ENCODE measurements around the gene BACH2.
A peak's percentile ranks its signal among the peaks of the same experiment; 100 is the strongest.
"Not testable (repeated sequence)": the region's sequence is repeated elsewhere in the genome, so short reads cannot be mapped to it uniquely, and the experiment has no call there.

Gene BACH2

DNA sequence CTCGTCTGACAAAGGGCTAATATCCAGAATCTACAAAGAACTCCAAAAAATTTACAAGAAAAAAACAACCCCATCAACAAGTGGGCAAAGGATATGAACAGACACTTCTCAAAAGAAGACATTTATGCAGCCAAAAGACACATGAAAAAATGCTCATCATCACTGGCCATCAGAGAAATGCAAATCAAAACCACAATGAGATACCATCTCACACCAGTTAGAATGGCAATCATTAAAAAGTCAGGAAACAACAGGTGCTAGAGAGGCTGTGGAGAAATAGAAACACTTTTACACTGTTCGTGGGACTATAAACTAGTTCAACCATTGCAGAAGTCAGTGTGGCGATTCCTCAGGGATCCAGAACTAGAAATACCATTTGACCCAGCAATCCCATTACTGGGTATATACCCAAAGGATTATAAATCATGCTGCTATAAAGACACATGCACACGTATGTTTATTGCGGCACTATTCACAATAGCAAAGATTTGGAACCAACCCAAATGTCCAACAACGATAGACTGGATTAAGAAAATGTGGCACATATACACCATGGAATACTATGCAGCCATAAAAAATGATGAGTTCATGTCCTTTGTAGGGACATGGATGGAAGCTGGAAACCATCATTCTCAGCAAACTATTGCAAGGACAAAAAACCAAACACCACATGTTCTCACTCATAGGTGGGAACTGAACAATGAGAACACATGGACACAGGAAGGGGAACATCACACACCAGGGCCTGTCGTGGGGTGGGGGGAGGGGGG is 130.3 kb downstream of the BACH2 start:
- not testable (repeated sequence) for H3K27me3 Mint-ChIP-seq, H3K27ac Mint-ChIP-seq, ATAC-seq, H3K9me3 Mint-ChIP-seq, H3K4me3 Mint-ChIP-seq, H3K36me3 Mint-ChIP-seq
- H3K4me1 Mint-ChIP-seq = peaks cover 30% of the 10 kb centered on the region

DNA sequence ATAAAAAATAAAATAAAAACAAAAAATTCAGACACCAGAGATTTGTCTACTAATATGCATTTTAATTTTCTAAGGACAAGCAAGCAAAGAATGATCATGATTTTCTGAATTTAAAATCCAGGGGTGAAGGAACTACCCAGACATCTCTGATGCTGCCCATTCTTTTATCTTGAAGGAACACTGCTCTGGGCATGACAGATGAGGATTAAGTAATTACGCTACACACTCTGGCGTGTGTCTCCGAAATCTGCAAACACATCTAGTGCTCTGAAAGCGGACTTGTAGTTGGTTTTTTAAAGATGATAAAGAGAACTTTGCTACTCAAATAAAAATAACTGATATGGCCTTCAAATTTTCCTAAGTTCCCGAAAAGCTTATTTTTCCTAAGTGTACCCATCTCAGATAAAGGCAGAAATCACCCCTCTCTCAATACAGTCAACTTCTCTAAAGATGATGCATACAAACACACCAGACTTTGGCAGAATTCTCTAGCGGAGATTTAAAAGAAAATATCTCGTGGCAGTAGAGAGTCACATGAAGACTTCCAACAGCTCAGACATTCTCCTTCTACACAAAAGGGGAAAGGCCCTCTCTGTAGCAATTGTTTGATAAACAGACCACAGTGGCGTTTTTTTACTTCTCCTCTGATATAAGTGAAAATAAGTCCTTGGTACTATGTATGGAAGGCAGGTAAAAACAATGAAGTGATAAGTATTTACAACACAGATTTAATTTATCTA is 133.8 kb downstream of the BACH2 start:
- H3K4me1 Mint-ChIP-seq = peaks cover 47% of the 10 kb centered on the region

GRCh38 chr6:90160013-90160412 is 136.6 kb downstream of the BACH2 start:
- Mint-ChIP-seq H3K27me3 (no peaks in the 10 kb centered on the region), H3K27ac (peak overlapping the region; percentile 33)
- peak; percentile 55 for ATAC-seq

More for the DNA sequence above, 133.8 kb downstream of the BACH2 start:
- no peaks in the 10 kb centered on the region for H3K36me3 Mint-ChIP-seq
- H3K9me3 Mint-ChIP-seq = no peaks in the 10 kb centered on the region
- ATAC-seq = no peak
- no peak overlapping the region for H3K27ac Mint-ChIP-seq
- no peak overlapping the region for H3K4me3 Mint-ChIP-seq
- H3K27me3 Mint-ChIP-seq = no peaks in the 10 kb centered on the region

GRCh38 chr6:90159452-90159851 is 137.2 kb downstream of the BACH2 start:
- H3K36me3 Mint-ChIP-seq = no peaks in the 10 kb centered on the region
- H3K4me1 Mint-ChIP-seq = peaks cover 66% of the 10 kb centered on the region
- H3K9me3 Mint-ChIP-seq = no peaks in the 10 kb centered on the region
- peak overlapping the region; percentile 33 for H3K27ac Mint-ChIP-seq
- no peak for ATAC-seq
- no peaks in the 10 kb centered on the region for H3K27me3 Mint-ChIP-seq
- no peak overlapping the region for H3K4me3 Mint-ChIP-seq

More at GRCh38 chr6:90160013-90160412, 136.6 kb downstream of the BACH2 start:
- H3K36me3 Mint-ChIP-seq = no peaks in the 10 kb centered on the region
- peaks cover 64% of the 10 kb centered on the region for H3K4me1 Mint-ChIP-seq
- H3K9me3 Mint-ChIP-seq = no peaks in the 10 kb centered on the region
- H3K4me3 Mint-ChIP-seq = no peak overlapping the region

- Mint-ChIP-seq H3K4me3 (peak overlapping the region; percentile 20), H3K9me3 (no peaks in the 10 kb centered on the region), H3K36me3 (no peaks in the 10 kb centered on the region), H3K27me3 (no peaks in the 10 kb centered on the region), H3K4me1 (peaks cover 68% of the 10 kb centered on the region), H3K27ac (peak overlapping the region; percentile 33)
- ATAC-seq = no peak
These were observed 137.7 kb downstream of the BACH2 start for GRCh38 chr6:90158936-90159335.

- Mint-ChIP-seq H3K36me3 (no peaks in the 10 kb centered on the region), H3K27ac (peak overlapping the region; percentile 33), H3K4me3 (no peak overlapping the region), H3K9me3 (no peaks in the 10 kb centered on the region), H3K4me1 (peaks cover 61% of the 10 kb centered on the region), H3K27me3 (no peaks in the 10 kb centered on the region)
- ATAC-seq = no peak
These were observed 139.2 kb downstream of the BACH2 start for GRCh38 chr6:90157441-90157840.

GRCh38 chr6:90156861-90157260 is 139.8 kb downstream of the BACH2 start:
- no peaks in the 10 kb centered on the region for H3K36me3 Mint-ChIP-seq
- ATAC-seq = peak; percentile 51
- no peaks in the 10 kb centered on the region for H3K9me3 Mint-ChIP-seq
- H3K27me3 Mint-ChIP-seq = no peaks in the 10 kb centered on the region
- peak overlapping the region; percentile 33 for H3K27ac Mint-ChIP-seq
- no peak overlapping the region for H3K4me3 Mint-ChIP-seq
- peaks cover 61% of the 10 kb centered on the region for H3K4me1 Mint-ChIP-seq

- Mint-ChIP-seq H3K4me3 (no peak overlapping the region), H3K27ac (peak overlapping the region; percentile 71), H3K9me3 (peaks cover 3% of the 10 kb centered on the region), H3K36me3 (peaks cover 8% of the 10 kb centered on the region), H3K4me1 (peaks cover 60% of the 10 kb centered on the region), H3K27me3 (no peaks in the 10 kb centered on the region)
- ATAC-seq = no peak
These were observed 141.7 kb downstream of the BACH2 start for GRCh38 chr6:90154755-90155470.

- Mint-ChIP-seq H3K36me3 (peaks cover 8% of the 10 kb centered on the region), H3K4me3 (no peak overlapping the region), H3K9me3 (peaks cover 3% of the 10 kb centered on the region), H3K27me3 (no peaks in the 10 kb centered on the region), H3K27ac (no peak overlapping the region), H3K4me1 (peaks cover 58% of the 10 kb centered on the region)
- ATAC-seq = no peak
These were observed 144.8 kb downstream of the BACH2 start for GRCh38 chr6:90151576-90152422.

- no peaks in the 10 kb centered on the region for H3K27me3 Mint-ChIP-seq
- H3K36me3 Mint-ChIP-seq = peaks cover 8% of the 10 kb centered on the region
- ATAC-seq = no peak
- no peak overlapping the region for H3K4me3 Mint-ChIP-seq
- H3K4me1 Mint-ChIP-seq = peaks cover 64% of the 10 kb centered on the region
- peaks cover 3% of the 10 kb centered on the region for H3K9me3 Mint-ChIP-seq
- peak overlapping the region; percentile 30 for H3K27ac Mint-ChIP-seq
These were observed 147.4 kb downstream of the BACH2 start for GRCh38 chr6:90149280-90149679.

- Mint-ChIP-seq H3K9me3 (peaks cover 3% of the 10 kb centered on the region), H3K36me3 (peaks cover 8% of the 10 kb centered on the region), H3K27me3 (no peaks in the 10 kb centered on the region), H3K4me3 (no peak overlapping the region), H3K4me1 (peaks cover 62% of the 10 kb centered on the region), H3K27ac (no peak overlapping the region)
- no peak for ATAC-seq
These were observed 147.8 kb downstream of the BACH2 start for GRCh38 chr6:90148867-90149266.

GRCh38 chr6:90146921-90147649 is 149.6 kb downstream of the BACH2 start:
- H3K9me3 Mint-ChIP-seq = peaks cover 3% of the 10 kb centered on the region
- no peaks in the 10 kb centered on the region for H3K27me3 Mint-ChIP-seq
- H3K4me1 Mint-ChIP-seq = peaks cover 68% of the 10 kb centered on the region
- H3K4me3 Mint-ChIP-seq = peak overlapping the region; percentile 72
- H3K27ac Mint-ChIP-seq = peak overlapping the region; percentile 61
- no peak for ATAC-seq
- H3K36me3 Mint-ChIP-seq = peaks cover 8% of the 10 kb centered on the region

GRCh38 chr6:90146024-90146423 is 150.6 kb downstream of the BACH2 start:
- peaks cover 68% of the 10 kb centered on the region for H3K4me1 Mint-ChIP-seq
- H3K27me3 Mint-ChIP-seq = no peaks in the 10 kb centered on the region
- peaks cover 8% of the 10 kb centered on the region for H3K36me3 Mint-ChIP-seq
- H3K27ac Mint-ChIP-seq = peak overlapping the region; percentile 61
- H3K4me3 Mint-ChIP-seq = no peak overlapping the region
- peaks cover 3% of the 10 kb centered on the region for H3K9me3 Mint-ChIP-seq
- ATAC-seq = no peak

DNA sequence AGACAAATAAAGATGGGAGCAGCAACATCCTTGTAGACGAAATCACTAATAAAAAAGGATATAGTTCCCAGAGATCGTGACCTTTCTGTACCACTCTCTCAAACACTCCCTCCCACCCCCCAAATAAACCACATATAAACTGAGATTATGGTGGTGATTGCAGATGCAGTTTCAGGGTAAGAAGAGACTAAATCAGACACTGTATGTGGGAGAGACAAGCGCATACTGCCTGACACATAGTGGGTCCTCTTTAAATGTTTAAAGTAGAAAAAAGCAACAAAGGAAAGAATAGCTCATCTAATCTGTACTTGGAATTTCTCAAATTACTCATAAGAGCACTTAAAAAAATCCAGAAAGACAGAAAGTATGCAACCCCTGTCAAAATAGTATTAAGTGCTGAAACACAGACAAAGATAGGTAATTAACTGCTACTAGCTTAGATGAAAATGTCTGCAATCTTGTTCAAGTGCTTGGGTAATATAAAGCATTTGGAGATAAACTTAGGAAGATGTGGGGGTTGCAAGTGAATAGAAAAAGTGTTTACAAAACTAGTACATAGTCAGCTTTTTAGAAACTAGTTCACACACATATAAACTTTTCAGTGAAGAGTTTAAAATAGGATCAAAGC is 151.6 kb downstream of the BACH2 start:
- ATAC-seq = no peak
- no peaks in the 10 kb centered on the region for H3K9me3 Mint-ChIP-seq
- peaks cover 61% of the 10 kb centered on the region for H3K4me1 Mint-ChIP-seq
- no peaks in the 10 kb centered on the region for H3K36me3 Mint-ChIP-seq
- peak overlapping the region; percentile 77 for H3K27ac Mint-ChIP-seq
- H3K4me3 Mint-ChIP-seq = peak overlapping the region; percentile 16
- no peaks in the 10 kb centered on the region for H3K27me3 Mint-ChIP-seq

Data from stimulated activated memory B cell treated with anti-CD40 and anti-IgM and Interleukin-4, amounts not matched to agents 10 μg/mL and 1 μg/mL and 100 μg/mL, for 72 hours (primary cell).